GM12892 (cell line): ENCODE measurements around the gene RXRG.

Experiments used
- POLR2A ChIP-seq: IDR thresholded peaks from 2 replicates; pipeline ENCODE4 v1.6.1; 2011; ENCODE audit warnings: low read depth, low read length, control low read depth
- POLR2AphosphoS5 ChIP-seq: IDR thresholded peaks from 2 replicates; pipeline ENCODE4 v1.6.1; 2011; ENCODE audit warnings: low read depth, low read length, control low read depth
- TAF1 ChIP-seq: IDR thresholded peaks from 2 replicates; pipeline ENCODE4 v1.6.1; 2011; ENCODE audit warnings: low read depth, mild to moderate bottlenecking, control low read depth, low read length, borderline replicate concordance

GRCh38 chr1:165375623-165376022 is 69.3 kb downstream of the RXRG start:
- no peak for TF ChIP-seq POLR2A
- TF ChIP-seq TAF1, result no peak
- no peak for TF ChIP-seq POLR2AphosphoS5
